GM18526 (cell line): ENCODE data around the gene UPK1A.

Source experiments
- POLR2A ChIP-seq: IDR thresholded peaks from 3 replicates; pipeline ENCODE4 v1.6.1; 2011; ENCODE audit not compliant: insufficient read length; ENCODE audit errors: extremely low read depth

The UPK1A gene

GRCh38 chr19:35718345-35719041 is 52.2 kb downstream of the UPK1A start:
- no peak for TF ChIP-seq POLR2A

GRCh38 chr19:35719402-35720162 is 53.3 kb downstream of the UPK1A start:
- no peak for TF ChIP-seq POLR2A

- TF ChIP-seq POLR2A: no peak
Observed at GRCh38 chr19:35720163-35720524, 53.8 kb downstream of the UPK1A start.

- no peak for TF ChIP-seq POLR2A
Observed at GRCh38 chr19:35720648-35721047, 54.3 kb downstream of the UPK1A start.

- no peak for TF ChIP-seq POLR2A
Observed at GRCh38 chr19:35721374-35721773, 55.1 kb downstream of the UPK1A start.

GRCh38 chr19:35722461-35722860 is 56.1 kb downstream of the UPK1A start:
- no peak for TF ChIP-seq POLR2A

- no peak for TF ChIP-seq POLR2A
Observed at GRCh38 chr19:35722897-35723296, 56.6 kb downstream of the UPK1A start.

GRCh38 chr19:35723671-35724070 is 57.4 kb downstream of the UPK1A start:
- no peak for TF ChIP-seq POLR2A

- TF ChIP-seq POLR2A: no peak
Observed at GRCh38 chr19:35724560-35724959, 58.2 kb downstream of the UPK1A start.

GRCh38 chr19:35725216-35725861 is 59.0 kb downstream of the UPK1A start:
- TF ChIP-seq POLR2A: no peak

- TF ChIP-seq POLR2A: no peak
Observed at GRCh38 chr19:35727053-35727955, 61.0 kb downstream of the UPK1A start.
